Effector memory CD4-positive, alpha-beta T cell (primary cell): ENCODE measurements around the gene SRGAP3.

Experiments
- DNase-seq, 3 donors: peaks; one replicate each; pipeline ENCODE4 v3.0.0-alpha.2; 2020
- H3K27ac ChIP-seq: 2 replicates; pipeline ENCODE4 v1.7.0; 2013; ENCODE audit warnings: mild to moderate bottlenecking, low read length, moderate library complexity; ENCODE audit not compliant: insufficient read depth, poor library complexity, severe bottlenecking
- H3K27me3 ChIP-seq: replicated peaks from 2 replicates; pipeline ENCODE4 v1.7.0; 2013; ENCODE audit warnings: mild to moderate bottlenecking, low read length; ENCODE audit not compliant: insufficient read depth, control insufficient read depth, poor library complexity, severe bottlenecking
- H3K36me3 ChIP-seq: 2 replicates; pipeline ENCODE4 v1.7.0; 2013; ENCODE audit warnings: mild to moderate bottlenecking, low read length, moderate library complexity; ENCODE audit not compliant: control insufficient read depth, insufficient read depth
- H3K4me1 ChIP-seq: 2 replicates; pipeline ENCODE4 v1.7.0; 2013; ENCODE audit warnings: low read length, mild to moderate bottlenecking; ENCODE audit not compliant: control insufficient read depth, insufficient read depth, poor library complexity, severe bottlenecking
- H3K4me3 ChIP-seq: 2 replicates; pipeline ENCODE4 v1.7.0; 2013; ENCODE audit warnings: low read length, low read depth, mild to moderate bottlenecking; ENCODE audit not compliant: insufficient read depth, poor library complexity, severe bottlenecking
- H3K9me3 ChIP-seq: 2 replicates; pipeline ENCODE4 v1.7.0; 2013; ENCODE audit warnings: mild to moderate bottlenecking, low read length, moderate library complexity; ENCODE audit not compliant: control insufficient read depth

Gene SRGAP3

DNA sequence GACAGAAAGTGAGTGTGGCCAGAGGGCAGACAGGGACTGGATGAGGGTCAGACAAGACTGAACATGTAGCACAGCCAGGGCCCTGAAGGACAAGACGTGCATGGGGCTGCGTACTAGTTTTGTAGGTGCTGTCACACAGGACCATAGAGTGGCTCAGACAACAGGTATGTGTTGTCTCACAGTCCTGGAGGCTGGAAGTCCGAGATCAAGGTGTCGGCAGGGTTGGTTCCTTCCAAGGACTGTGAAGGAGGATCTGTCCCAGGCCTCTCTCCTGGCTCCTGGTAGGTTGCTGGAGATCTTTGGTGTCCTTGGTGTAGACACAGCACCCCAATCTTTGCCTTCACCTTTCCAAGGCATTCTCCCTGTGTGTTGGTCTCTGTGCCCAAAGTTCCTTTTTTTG lies 136.4 kb downstream of the SRGAP3 start:
- Histone ChIP-seq H3K36me3 (no peaks in the 10 kb centered on the region), H3K27me3 (no peaks in the 10 kb centered on the region), H3K4me1 (no peaks in the 10 kb centered on the region), H3K27ac (no peak overlapping the region), H3K9me3 (no peaks in the 10 kb centered on the region), H3K4me3 (no peak overlapping the region)
- DNase-seq = no peak

DNA sequence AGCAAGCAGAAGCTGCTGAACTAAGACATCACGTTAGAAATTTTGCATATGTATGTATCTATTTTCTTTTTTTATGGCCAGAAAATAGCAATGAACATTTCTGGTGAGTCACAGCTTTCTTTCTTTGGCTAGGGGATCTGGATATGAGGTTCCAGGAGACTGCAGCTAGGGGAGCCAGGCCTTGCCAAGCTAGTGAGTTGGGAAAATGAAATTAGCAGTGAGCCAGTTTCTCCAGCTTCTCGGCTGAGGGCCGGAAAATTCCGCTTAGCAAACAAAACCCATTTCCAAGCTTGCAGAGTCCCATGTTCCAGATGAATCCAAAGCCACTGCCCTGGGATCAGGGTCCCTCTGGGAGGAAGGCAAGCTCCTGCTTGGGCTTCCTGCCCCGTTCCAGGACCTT lies 137.6 kb downstream of the SRGAP3 start:
- no peaks in the 10 kb centered on the region for H3K9me3 ChIP-seq
- H3K4me1 ChIP-seq = no peaks in the 10 kb centered on the region
- no peaks in the 10 kb centered on the region for H3K36me3 ChIP-seq
- H3K27me3 ChIP-seq = no peaks in the 10 kb centered on the region
- DNase-seq = no peak
- no peak overlapping the region for H3K27ac ChIP-seq
- H3K4me3 ChIP-seq = no peak overlapping the region

DNA sequence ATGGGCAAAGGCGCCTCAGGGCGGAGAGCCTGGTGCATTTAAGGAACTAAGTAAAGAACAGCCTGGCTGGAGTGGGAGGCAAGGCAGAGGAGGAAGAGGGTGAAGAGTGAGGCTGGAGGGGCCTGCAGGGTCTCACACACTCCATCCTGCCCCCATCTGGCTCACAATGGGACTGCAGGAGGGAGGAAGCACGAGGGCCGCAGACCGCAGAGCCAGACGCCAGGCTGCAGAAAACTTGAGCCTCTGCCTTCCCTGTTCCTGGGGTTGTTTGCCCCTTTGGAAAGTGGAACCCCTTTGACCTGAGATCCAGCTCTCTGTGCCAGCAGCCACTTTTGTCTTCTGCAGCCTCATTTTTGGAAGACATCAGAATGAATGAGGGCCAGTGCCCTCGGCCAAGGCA lies 138.0 kb downstream of the SRGAP3 start:
- Histone ChIP-seq H3K4me3 (no peak overlapping the region), H3K27ac (no peak overlapping the region), H3K27me3 (no peaks in the 10 kb centered on the region), H3K36me3 (no peaks in the 10 kb centered on the region), H3K9me3 (no peaks in the 10 kb centered on the region), H3K4me1 (no peaks in the 10 kb centered on the region)
- no peak for DNase-seq

DNA sequence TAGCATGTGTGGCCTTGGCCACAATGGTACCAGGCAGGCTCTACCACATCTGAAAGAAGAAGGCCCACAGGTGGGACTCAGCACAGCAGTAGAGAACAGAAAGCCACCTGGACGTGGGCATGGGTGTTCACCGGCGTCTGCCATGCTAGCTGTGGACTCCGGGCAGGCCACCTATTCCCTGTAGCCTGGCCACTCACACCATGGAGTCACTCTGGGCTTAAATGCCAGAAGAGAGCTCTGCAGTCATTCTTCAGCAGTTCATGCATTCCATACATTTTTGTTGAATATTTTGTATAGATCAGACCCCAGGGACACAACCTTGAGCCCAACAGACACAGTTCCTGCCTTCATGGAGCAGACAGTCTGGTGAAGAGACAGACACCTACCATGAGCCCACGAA lies 138.6 kb downstream of the SRGAP3 start:
- no peaks in the 10 kb centered on the region for H3K36me3 ChIP-seq
- no peaks in the 10 kb centered on the region for H3K9me3 ChIP-seq
- no peaks in the 10 kb centered on the region for H3K27me3 ChIP-seq
- no peak overlapping the region for H3K4me3 ChIP-seq
- H3K4me1 ChIP-seq = no peaks in the 10 kb centered on the region
- no peak for DNase-seq
- no peak overlapping the region for H3K27ac ChIP-seq

DNA sequence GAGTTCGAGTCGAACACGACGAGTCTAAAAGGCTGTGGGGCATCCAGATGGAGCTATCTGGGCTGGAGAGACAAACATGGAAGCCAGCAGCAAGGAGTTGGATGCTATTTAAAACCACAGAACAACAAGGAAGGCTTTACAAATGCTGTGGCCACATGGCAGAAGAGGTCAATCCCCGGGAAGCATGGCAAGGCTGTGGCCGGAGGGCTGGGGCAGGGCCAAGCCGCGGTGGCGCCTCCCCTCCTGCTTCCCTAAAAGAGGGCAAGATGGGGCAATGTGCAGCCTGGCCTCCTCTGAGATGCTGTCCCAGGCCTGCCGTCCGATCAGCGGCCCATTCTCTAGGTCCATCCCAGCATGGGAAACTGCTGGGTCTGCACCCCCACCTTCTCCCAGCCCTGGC lies 139.1 kb downstream of the SRGAP3 start:
- Histone ChIP-seq H3K36me3 (no peaks in the 10 kb centered on the region), H3K27ac (no peak overlapping the region), H3K9me3 (no peaks in the 10 kb centered on the region), H3K4me1 (no peaks in the 10 kb centered on the region), H3K27me3 (no peaks in the 10 kb centered on the region), H3K4me3 (no peak overlapping the region)
- DNase-seq = no peak

DNA sequence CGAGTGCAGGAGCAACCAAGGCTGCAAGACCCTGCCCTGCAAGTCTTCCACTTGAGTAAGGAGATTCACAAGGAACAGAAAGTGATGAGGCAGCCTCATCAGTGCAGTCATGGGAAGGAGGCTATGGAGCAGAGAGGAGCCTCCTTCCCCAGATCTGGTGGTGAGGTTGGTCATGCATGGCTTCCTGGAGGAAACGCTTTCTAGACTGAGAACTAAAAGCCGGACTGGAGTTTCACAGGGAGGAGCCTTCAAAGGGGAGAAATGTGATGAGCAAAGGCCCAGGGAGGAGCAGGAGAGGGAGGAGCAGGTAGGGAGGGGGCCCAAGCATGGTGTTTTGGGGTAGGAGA lies 139.9 kb downstream of the SRGAP3 start:
- Histone ChIP-seq H3K4me1 (no peaks in the 10 kb centered on the region), H3K27me3 (no peaks in the 10 kb centered on the region), H3K9me3 (no peaks in the 10 kb centered on the region), H3K4me3 (no peak overlapping the region), H3K27ac (no peak overlapping the region), H3K36me3 (no peaks in the 10 kb centered on the region)
- no peak for DNase-seq

DNA sequence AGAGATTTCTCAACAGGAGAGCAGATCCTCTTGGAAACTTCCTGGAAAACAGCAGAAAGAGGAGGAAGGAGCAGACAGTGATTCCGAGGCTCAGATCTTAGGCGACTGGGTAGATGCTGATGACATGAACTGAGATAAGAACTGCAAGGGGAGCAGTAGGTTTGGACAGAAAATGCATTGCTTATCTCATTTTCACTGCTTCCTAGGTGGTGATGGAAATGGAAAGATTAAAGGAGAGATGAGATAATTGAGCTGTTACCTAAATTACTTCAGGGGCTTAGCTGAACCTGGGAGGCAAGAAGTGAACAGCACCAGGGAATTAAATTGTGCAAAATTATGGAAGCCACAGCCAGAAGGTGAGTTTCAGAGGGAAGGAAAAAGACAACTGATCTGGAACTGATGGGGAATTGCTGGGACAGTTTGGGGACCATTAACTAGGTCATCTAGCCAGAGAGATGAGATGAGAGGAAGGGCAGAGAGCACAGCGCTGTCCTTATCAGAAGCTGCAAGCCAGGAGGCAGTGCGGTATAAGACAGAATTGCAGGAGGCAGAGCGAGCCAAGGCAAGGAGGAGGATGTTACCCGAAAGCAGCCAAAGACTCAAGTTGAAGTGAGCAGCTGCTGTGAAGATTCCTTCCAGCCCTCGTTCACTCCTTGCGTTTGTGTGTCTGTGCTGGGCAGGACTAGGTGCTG lies 140.4 kb downstream of the SRGAP3 start:
- Histone ChIP-seq H3K4me3 (no peak overlapping the region), H3K9me3 (no peaks in the 10 kb centered on the region), H3K4me1 (no peaks in the 10 kb centered on the region), H3K27ac (no peak overlapping the region), H3K36me3 (no peaks in the 10 kb centered on the region), H3K27me3 (no peaks in the 10 kb centered on the region)
- no peak for DNase-seq

DNA sequence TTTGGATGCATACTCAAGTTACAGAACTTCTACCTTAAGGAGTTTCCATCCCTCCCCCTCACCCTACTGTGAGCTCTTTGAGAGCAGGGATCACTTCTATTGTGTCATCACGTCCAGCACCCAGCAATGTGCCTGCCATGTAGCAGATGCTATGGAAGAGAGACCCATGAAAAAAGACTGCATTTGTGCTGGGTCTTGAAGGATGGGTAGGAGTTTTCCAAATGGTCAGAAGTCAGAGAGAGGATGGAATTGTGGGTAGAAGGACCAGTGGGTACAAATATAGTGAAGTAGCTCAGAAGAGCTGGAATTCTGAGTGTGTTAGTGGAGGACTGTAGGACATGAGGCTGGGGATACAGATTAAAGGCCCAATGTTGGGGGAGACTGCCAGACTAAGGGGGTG lies 141.7 kb downstream of the SRGAP3 start:
- Histone ChIP-seq H3K27me3 (no peaks in the 10 kb centered on the region), H3K4me3 (no peak overlapping the region), H3K4me1 (no peaks in the 10 kb centered on the region), H3K27ac (no peak overlapping the region), H3K36me3 (no peaks in the 10 kb centered on the region), H3K9me3 (no peaks in the 10 kb centered on the region)
- no peak for DNase-seq

DNA sequence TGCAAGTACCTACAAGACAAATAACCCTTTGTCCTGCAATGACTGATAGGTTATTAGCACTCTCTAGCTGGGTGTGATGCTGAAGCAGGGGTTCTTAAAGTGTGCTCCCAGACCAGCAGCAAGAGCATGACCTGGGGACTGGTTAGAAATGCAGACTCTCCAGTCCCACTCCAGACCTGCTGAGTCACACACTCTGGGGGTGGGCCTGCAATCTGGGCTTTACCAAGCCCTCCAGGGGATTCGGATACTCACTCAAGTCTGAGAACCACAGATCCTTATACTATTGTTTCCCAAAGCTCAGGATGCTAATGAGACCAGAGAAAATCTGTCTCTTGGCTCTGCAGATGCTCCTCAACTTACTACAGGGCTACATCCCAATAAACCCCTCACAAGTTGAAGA lies 144.0 kb downstream of the SRGAP3 start:
- Histone ChIP-seq H3K36me3 (no peaks in the 10 kb centered on the region), H3K4me1 (no peaks in the 10 kb centered on the region), H3K27me3 (no peaks in the 10 kb centered on the region), H3K27ac (no peak overlapping the region), H3K4me3 (no peak overlapping the region), H3K9me3 (no peaks in the 10 kb centered on the region)
- DNase-seq = no peak

DNA sequence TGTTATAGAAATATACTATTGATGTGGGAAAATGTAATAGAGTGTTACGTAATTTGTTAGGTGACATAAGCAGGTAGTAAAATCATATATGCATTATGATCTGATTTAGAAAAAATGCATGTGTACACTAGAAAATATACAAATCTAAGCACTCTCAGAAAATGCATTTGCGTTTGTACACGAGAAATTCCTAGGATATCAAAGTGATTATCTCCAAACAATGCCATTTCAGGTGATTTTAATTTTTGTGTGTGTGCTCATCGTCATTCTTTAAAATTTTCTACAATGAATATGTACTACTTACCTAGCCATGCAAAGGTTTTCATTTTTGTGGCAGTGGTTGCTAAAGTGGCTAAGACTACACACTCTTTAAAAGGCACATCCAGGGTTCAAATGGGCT lies 145.3 kb downstream of the SRGAP3 start:
- Histone ChIP-seq H3K36me3 (no peaks in the 10 kb centered on the region), H3K27ac (no peak overlapping the region), H3K4me3 (no peak overlapping the region), H3K9me3 (no peaks in the 10 kb centered on the region), H3K4me1 (no peaks in the 10 kb centered on the region), H3K27me3 (no peaks in the 10 kb centered on the region)
- no peak for DNase-seq
